GM10248 (cell line): ENCODE data around the gene SRP14.
A peak's percentile ranks its signal among the peaks of the same experiment; 100 is the strongest.

Source experiments
- CTCF ChIA-PET: fragments of 300-600 bp; sonication (Branson Sonifier 250); formaldehyde crosslinking; extraction: SDS; loops from one replicate; lab custom pipeline; 2021; ENCODE audit warnings: antibody characterized with exemption; lab: Yijun Ruan, JAX
- POLR2A ChIA-PET: fragments of 350-650 bp; sonication (Branson Sonifier 250); formaldehyde crosslinking; extraction: SDS; loops from one replicate; lab custom pipeline; 2020; ENCODE audit warnings: antibody characterized with exemption; lab: Yijun Ruan, JAX
- DNase-seq: peaks from one replicate; pipeline ENCODE4 v3.0.0; 2012; ENCODE audit errors: extremely low spot score
- TF ChIP-seq, protein P1 (sequence below): IDR thresholded peaks from 2 replicates; pipeline ENCODE4 v1.5.1; 2012; ENCODE audit warnings: mild to moderate bottlenecking, low read depth; ENCODE audit errors: extremely low read depth, missing control alignments, control extremely low read depth

The SRP14 gene

DNA sequence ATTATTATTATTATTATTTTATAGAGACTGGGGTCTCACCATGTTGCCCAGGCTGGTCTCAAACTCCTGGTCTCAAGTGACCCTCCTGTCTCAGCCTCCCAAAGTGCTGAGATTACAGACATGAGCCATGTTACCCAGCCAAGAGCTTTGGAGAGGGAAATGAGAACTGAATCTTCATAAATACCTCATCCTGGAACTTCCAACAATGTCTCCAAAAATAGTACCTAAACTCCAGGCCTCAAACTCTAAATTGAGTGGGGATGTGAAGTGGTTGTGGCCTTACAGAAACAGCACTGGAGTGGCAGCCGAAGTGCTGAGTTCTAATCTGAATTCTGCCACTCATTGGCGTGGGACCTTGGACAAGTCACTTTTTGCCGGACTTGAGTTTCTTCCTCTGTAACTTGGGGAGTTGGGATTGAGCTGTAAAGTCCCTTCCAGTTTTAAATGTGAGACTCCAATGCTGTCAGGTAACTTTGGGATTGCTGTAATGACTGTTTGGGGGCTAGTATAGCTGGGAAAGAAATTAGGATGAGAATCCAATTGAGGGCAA lies 10.0 kb upstream of the SRP14 start:
- CTCF ChIA-PET: interaction anchor here (0.7 to 22.7 kb wide), 10 partner anchors 10 to 225 kb away, joined by 3 to 511 read pairs (median 6); partner anchors contain the start of genes BMF and SRP14
- TF ChIP-seq, protein P1, sequence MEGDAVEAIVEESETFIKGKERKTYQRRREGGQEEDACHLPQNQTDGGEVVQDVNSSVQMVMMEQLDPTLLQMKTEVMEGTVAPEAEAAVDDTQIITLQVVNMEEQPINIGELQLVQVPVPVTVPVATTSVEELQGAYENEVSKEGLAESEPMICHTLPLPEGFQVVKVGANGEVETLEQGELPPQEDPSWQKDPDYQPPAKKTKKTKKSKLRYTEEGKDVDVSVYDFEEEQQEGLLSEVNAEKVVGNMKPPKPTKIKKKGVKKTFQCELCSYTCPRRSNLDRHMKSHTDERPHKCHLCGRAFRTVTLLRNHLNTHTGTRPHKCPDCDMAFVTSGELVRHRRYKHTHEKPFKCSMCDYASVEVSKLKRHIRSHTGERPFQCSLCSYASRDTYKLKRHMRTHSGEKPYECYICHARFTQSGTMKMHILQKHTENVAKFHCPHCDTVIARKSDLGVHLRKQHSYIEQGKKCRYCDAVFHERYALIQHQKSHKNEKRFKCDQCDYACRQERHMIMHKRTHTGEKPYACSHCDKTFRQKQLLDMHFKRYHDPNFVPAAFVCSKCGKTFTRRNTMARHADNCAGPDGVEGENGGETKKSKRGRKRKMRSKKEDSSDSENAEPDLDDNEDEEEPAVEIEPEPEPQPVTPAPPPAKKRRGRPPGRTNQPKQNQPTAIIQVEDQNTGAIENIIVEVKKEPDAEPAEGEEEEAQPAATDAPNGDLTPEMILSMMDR: no peak
- POLR2A ChIA-PET: interaction anchor here (1.5 kb wide), 1 partner anchor 47 kb away, joined by 5 read pairs; no protein-coding TSS in a partner anchor
- no peak for DNase-seq

DNA sequence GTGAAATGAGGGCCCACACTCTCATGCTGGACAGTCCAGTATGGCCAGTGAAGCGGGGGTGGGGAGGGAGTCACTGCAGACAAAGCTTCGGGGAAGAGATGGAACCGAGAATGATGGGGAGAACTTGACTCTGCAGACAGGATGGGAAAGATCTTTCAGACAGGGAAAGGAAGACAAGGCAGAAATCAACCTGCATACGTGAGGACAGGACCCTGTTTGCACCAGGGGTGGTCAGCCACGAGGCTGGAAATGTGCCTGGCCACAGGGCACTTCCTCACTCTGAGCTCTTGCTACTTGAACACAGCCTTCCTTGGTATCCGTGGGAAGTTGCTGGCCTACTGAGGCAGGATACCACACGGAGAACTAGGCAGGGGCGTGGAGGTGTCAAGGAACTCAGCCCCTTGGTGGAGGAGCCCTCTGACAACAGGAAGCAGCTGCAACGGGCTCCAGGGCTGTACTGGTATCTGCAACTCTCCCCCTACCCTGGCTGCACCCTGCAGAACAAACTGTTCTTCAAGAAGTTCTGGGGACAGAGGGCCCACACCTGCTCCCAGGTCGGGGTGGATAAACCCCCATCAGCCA lies 9.3 kb upstream of the SRP14 start:
- ChIA-PET POLR2A (interaction anchor here (0.6 to 2.9 kb wide), 4 partner anchors 9 to 58 kb away, joined by 4 to 20 read pairs (median 5); partner anchors contain the start of gene SRP14), CTCF (interaction anchor here (0.7 to 22.7 kb wide), 17 partner anchors 9 to 230 kb away, joined by 3 to 511 read pairs (median 5); partner anchors contain the start of genes BMF and SRP14)
- TF ChIP-seq, protein P1: no peak
- DNase-seq: no peak

DNA sequence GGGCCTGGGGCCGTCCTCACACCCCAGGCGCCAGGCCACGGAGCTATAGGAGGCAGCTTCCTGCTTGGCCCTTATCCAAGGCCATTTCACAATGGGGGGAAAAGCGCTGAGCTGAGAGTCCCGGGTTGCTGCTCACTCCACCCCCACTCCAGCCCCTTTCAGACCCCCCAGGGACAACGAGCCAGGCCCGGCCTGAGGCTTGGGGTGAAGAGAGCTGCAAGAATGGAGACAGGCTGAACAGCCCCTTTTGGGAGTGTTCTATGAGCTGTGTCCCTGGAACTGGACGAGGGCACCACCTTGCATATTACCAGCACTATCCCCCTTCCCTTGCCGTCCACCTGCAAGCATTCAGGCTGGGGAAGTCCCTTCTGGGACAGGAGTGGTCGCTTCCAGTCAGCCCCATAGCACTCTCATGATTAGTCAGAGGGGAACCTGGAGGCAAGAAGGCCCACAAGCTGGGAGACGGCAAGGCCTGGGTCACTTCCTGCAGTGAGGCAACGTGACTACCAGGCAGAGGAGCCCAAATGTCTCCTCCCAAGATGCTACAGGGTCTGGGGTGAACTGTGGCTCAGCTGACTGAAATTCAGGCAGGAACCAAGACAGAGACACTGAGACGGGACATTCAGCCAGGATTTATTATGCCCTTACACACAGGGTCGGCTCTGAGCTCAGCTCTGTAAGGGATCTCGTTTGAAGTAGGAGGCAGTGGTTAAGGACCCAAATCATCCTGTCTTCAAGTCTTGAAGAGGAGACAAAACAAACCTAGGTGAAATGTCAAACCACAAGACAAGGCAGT lies 8.6 kb upstream of the SRP14 start:
- CTCF ChIA-PET: interaction anchor here (1.0 to 22.7 kb wide), 22 partner anchors 8 to 231 kb away, joined by 3 to 511 read pairs (median 5); partner anchors contain the start of genes BMF, BUB1B and SRP14
- peak; percentile 77 for DNase-seq
- TF ChIP-seq, protein P1: no peak
- POLR2A ChIA-PET: interaction anchor here (0.6 to 2.9 kb wide), 4 partner anchors 8 to 59 kb away, joined by 4 to 20 read pairs (median 5); partner anchors contain the start of gene SRP14

DNA sequence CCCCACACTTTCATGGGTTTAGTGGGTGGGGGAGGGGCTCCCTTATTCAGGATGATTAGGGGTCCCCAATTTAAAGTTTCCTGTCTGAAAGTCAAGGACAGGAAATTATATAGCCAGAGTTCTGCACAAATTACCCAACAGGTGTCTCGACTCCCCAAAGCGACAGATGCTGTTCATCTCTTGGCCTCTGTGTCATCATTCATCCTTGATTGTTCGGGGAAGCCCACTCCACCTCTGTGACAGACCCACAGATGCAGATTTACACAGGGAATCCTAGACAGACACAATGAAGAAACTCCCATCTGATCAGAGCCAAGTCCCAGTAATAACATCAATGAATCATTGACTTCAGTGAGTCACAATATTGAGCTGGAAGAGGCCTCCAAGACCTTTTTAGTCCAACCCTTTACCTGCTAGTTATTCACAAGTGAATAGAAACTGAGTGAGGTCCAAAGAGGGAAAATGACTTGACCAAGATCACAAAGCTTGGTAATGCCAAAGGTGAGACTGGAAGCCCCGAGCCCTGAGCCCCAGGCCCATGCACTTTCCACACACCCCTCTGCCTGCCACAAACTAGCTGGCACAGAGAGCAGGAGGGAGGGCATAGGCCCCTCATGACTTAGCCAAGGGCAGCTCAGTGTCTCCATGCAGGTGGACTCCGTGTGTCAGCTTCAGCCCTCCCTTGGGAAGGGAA lies 7.9 kb upstream of the SRP14 start:
- DNase-seq: no peak
- TF ChIP-seq, protein P1: no peak
- ChIA-PET POLR2A (interaction anchor here (1.5 to 2.9 kb wide), 2 partner anchors 8 to 59 kb away, joined by 5 to 20 read pairs; partner anchors contain the start of gene SRP14), CTCF (interaction anchor here (1.0 to 22.7 kb wide), 19 partner anchors 8 to 232 kb away, joined by 3 to 511 read pairs (median 5); partner anchors contain the start of genes BMF and BUB1B)

DNA sequence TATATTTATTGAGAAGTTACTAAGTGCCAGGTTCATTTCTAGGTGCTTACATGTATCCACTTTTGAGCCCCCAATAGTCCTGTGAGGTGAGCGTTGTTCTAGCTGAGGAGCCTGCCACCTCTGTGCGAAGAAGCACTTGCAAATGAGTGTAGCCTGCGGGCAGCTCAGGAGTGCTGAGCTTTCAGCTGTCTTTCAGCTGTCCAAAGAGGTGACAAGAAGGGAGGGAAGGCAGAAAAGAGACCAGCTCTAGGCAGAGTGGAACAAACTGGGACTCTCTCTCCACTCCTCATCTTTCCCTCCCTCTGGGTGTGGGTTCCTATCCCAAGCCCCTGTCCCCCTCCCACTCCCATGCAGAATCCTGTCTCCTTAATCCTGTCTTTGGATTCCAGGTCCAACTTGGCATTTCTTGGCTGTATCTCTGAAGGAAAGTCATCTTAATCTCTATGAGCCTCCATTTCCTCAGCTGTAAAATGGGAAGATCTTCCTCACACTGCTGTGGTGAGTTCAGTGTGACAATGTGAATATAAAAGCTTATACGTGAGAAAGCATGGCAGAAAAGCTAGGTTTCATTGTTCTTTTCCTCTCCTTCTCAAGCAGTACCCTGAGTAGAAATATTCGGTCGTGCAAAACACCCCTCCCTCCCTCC lies 6.7 kb upstream of the SRP14 start:
- no peak for DNase-seq
- TF ChIP-seq, protein P1: no peak
- POLR2A ChIA-PET: interaction anchor here (0.5 to 2.9 kb wide), 5 partner anchors 9 to 107 kb away, joined by 3 to 20 read pairs (median 3); no protein-coding TSS in a partner anchor
- CTCF ChIA-PET: interaction anchor here (0.7 to 22.7 kb wide), 45 partner anchors 9 to 291 kb away, joined by 3 to 511 read pairs (median 4); partner anchors contain the start of genes BMF, BUB1B and PAK6
